OCI-LY7 (cell line): ENCODE results near the gene TMEM253. TPM values are rescaled to one million over a fixed set of nuclear protein-coding genes. Genes with fewer than 3 reads are reported as not detected.
A peak's percentile ranks its signal among the peaks of the same experiment; 100 is the strongest.

ENCODE experiments used
- BruUV-seq: library from RNA; stranded (reverse); fragments of 400-500 nt; replicated peaks from 2 replicates; lab custom pipeline; 2021; lab: Mats Ljungman, UMichigan
- CTCF ChIA-PET: fragments of 300-600 bp; sonication (Branson Sonifier 250); formaldehyde crosslinking; loops from one replicate; lab custom pipeline; 2022; ENCODE audit warnings: antibody characterized with exemption; ENCODE audit not compliant: unreplicated experiment; lab: Charles Lee
- POLR2A ChIA-PET: fragments of 300-600 bp; sonication (Branson Sonifier 250); formaldehyde crosslinking; loops from one replicate; lab custom pipeline; 2022; ENCODE audit warnings: antibody characterized with exemption; lab: Charles Lee
- DNase-seq: peaks from one replicate; pipeline ENCODE4 v3.0.0-alpha.2; 2015; ENCODE audit warnings: low spot score
- H2AFZ ChIP-seq: fragments of 200-600 bp; sonication (generic), shearing (Covaris generic); 2 replicates; pipeline ENCODE4 v1.6.1; 2014; ENCODE audit warnings: mild to moderate bottlenecking, antibody characterized with exemption, low read length, moderate library complexity
- H3K27ac ChIP-seq: fragments of 200-600 bp; sonication (generic); 2 replicates; pipeline ENCODE4 v1.5.1; 2014; ENCODE audit warnings: mixed run types, low read depth, mild to moderate bottlenecking, moderate library complexity, low read length, inconsistent platforms; ENCODE audit not compliant: poor library complexity, severe bottlenecking
- H3K36me3 ChIP-seq: fragments of 200-600 bp; sonication (generic); 2 replicates; pipeline ENCODE4 v1.6.1; 2014; ENCODE audit warnings: mild to moderate bottlenecking, antibody characterized with exemption, low read length, moderate library complexity, mixed read lengths; ENCODE audit not compliant: insufficient read depth
- H3K4me1 ChIP-seq: fragments of 200-600 bp; sonication (generic); 2 replicates; pipeline ENCODE4 v1.5.1; 2014; ENCODE audit warnings: mild to moderate bottlenecking, low read length; ENCODE audit not compliant: insufficient read depth, poor library complexity, severe bottlenecking
- H3K4me2 ChIP-seq: fragments of 200-600 bp; sonication (generic); 2 replicates; pipeline ENCODE4 v1.6.1; 2014; ENCODE audit warnings: mild to moderate bottlenecking, low read length
- H3K4me3 ChIP-seq: fragments of 200-600 bp; sonication (generic); 2 replicates; pipeline ENCODE4 v1.5.1; 2014; ENCODE audit warnings: mild to moderate bottlenecking, low read depth, low read length; ENCODE audit not compliant: poor library complexity, severe bottlenecking
- H3K79me2 ChIP-seq: fragments of 200-600 bp; sonication (generic); 2 replicates; pipeline ENCODE4 v1.6.1; 2016; ENCODE audit warnings: low read depth, mild to moderate bottlenecking, low read length, moderate library complexity, mixed read lengths; ENCODE audit not compliant: insufficient read depth
- H3K9me2 ChIP-seq: fragments of 200-600 bp; sonication (generic); 2 replicates; pipeline ENCODE4 v1.6.1; 2016; ENCODE audit warnings: mild to moderate bottlenecking, low read length, mixed read lengths; ENCODE audit not compliant: insufficient read depth
- H3K9me3 ChIP-seq: fragments of 200-600 bp; sonication (generic); 2 replicates; pipeline ENCODE4 v1.6.1; 2014; ENCODE audit warnings: mild to moderate bottlenecking, mixed run types, low read length, mixed read lengths
- H4K20me1 ChIP-seq: fragments of 200-600 bp; sonication (generic); 2 replicates; pipeline ENCODE4 v1.6.1; 2014; ENCODE audit warnings: mild to moderate bottlenecking, antibody characterized with exemption, low read length, moderate library complexity, mixed read lengths; ENCODE audit not compliant: insufficient read depth
- EZH2phosphoT487 ChIP-seq: fragments of 200-600 bp; sonication (generic); IDR thresholded peaks from 2 replicates; pipeline ENCODE4 v1.6.1; 2018; ENCODE audit warnings: low read depth, borderline replicate concordance, mild to moderate bottlenecking, mixed run types, antibody characterized with exemption, low read length, moderate library complexity, mixed read lengths
- intact Hi-C: fragments of 100-400 bp; cut with micrococcal nuclease; formaldehyde crosslinking; loops from one replicate; pipeline ENCODE4 v1.10.0; 2022; ENCODE audit not compliant: unreplicated experiment
- total RNA-seq, 2 experiments: library from RNA; depleted of rRNA in 1 of 2; stranded (reverse); fragments of >200 nt in 1 of 2; shearing (Covaris generic) in 1 of 2; gene quantifications; 2 replicates each; pipeline ENCODE4 v1.2.3, GENCODE V29; 2014 to 2022
- TF ChIP-seq, protein P1 (sequence below): fragments of 200-600 bp; sonication (generic); conservative IDR thresholded peaks from 2 replicates; pipeline ENCODE4 v1.5.1; 2014; ENCODE audit warnings: mild to moderate bottlenecking, antibody characterized with exemption, low read length, moderate library complexity, mixed read lengths

Gene TMEM253
- total RNA-seq, 2 experiments from 2014 or later: 0.88 TPM; not detected in 1

DNA sequence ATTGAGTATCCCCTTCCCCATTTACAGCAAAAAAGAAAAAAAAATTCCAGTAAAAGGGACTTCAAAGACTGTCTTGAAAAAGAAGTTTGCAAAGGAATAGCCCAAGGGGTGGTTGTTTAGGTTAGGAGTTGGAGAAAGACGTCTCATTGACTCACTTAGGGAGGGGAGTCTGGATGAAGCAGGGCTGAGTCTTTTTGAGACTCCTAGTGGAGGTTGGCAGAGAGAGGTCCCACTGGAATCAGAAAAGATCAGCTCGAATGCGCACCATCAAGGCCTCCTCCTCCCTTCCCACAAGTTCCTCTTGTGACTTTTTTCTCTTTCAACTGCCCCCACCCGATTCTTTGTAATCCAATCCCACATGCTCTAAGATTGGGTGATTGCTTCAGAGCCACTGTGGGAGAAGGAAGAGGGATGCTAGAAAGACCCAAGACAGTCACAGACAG is 28.8 kb upstream of the TMEM253 start:
- Histone ChIP-seq H3K27ac (peak overlapping the region; percentile 28), H3K79me2 (no peaks in the 10 kb centered on the region), H3K4me3 (peak overlapping the region; percentile 68), H2AFZ (peak overlapping the region; percentile 83), H3K9me2 (no peaks in the 10 kb centered on the region), H3K9me3 (no peaks in the 10 kb centered on the region), H4K20me1 (no peaks in the 10 kb centered on the region), H3K4me2 (peak overlapping the region; percentile 87), H3K4me1 (peaks cover 41% of the 10 kb centered on the region), H3K36me3 (no peaks in the 10 kb centered on the region)
- DNase-seq: no peak
- CTCF ChIA-PET: interaction anchor here (0.6 to 2.0 kb wide), 4 partner anchors 16 to 112 kb away, joined by 7 to 16 read pairs (median 9); no protein-coding TSS in a partner anchor
- TF ChIP-seq, protein P1, sequence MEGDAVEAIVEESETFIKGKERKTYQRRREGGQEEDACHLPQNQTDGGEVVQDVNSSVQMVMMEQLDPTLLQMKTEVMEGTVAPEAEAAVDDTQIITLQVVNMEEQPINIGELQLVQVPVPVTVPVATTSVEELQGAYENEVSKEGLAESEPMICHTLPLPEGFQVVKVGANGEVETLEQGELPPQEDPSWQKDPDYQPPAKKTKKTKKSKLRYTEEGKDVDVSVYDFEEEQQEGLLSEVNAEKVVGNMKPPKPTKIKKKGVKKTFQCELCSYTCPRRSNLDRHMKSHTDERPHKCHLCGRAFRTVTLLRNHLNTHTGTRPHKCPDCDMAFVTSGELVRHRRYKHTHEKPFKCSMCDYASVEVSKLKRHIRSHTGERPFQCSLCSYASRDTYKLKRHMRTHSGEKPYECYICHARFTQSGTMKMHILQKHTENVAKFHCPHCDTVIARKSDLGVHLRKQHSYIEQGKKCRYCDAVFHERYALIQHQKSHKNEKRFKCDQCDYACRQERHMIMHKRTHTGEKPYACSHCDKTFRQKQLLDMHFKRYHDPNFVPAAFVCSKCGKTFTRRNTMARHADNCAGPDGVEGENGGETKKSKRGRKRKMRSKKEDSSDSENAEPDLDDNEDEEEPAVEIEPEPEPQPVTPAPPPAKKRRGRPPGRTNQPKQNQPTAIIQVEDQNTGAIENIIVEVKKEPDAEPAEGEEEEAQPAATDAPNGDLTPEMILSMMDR: no peak
- no peak for TF ChIP-seq EZH2phosphoT487
- BruUV-seq: no TSS peak
- intact Hi-C loops: no loop called here
- POLR2A ChIA-PET: interaction anchor here (0.6 to 2.7 kb wide), 12 partner anchors 8 to 442 kb away, joined by 3 to 31 read pairs (median 6); partner anchors contain the start of gene ANG

DNA sequence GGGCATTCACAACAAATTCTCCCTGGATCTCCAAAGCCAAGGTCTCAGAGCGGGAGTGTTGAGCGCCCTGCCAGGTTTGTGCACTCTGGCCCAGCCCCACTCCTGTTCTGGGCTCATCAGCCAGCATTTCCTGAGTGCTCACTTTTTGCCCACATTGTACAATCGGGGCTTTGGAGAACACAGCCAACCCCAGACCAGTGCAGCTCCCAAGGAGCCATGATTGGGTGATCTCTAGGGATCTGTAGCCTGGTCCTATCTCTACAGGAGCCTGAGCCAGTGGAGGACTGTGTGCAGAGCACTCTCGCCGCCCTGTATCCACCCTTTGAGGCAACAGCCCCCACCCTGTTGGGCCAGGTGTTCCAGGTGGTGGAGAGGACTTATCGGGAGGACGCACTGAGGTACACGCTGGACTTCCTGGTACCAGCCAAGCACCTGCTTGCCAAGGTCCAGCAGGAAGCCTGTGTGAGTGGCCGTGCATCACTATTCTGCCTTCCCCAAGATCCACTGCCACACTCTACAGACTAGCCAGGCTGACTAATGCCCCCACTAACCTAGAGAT is 28.0 kb upstream of the TMEM253 start:
- H3K4me3 ChIP-seq: no peak overlapping the region
- POLR2A ChIA-PET: interaction anchor here (2.5 to 2.7 kb wide), 2 partner anchors 15 to 31 kb away, joined by 7 to 31 read pairs; no protein-coding TSS in a partner anchor
- H3K4me2 ChIP-seq: no peak overlapping the region
- peaks cover 41% of the 10 kb centered on the region for H3K4me1 ChIP-seq
- H3K36me3 ChIP-seq: no peaks in the 10 kb centered on the region
- no peaks in the 10 kb centered on the region for H4K20me1 ChIP-seq
- CTCF ChIA-PET: interaction anchor here (1.5 kb wide), 1 partner anchor 23 kb away, joined by 7 read pairs; no protein-coding TSS in a partner anchor
- TF ChIP-seq, protein P1: no peak
- no peak for TF ChIP-seq EZH2phosphoT487
- no TSS peak for BruUV-seq
- intact Hi-C loops: no loop called here
- DNase-seq: no peak
- H3K9me2 ChIP-seq: no peaks in the 10 kb centered on the region
- H3K9me3 ChIP-seq: no peaks in the 10 kb centered on the region
- no peaks in the 10 kb centered on the region for H3K79me2 ChIP-seq
- no peak overlapping the region for H3K27ac ChIP-seq
- no peak overlapping the region for H2AFZ ChIP-seq

DNA sequence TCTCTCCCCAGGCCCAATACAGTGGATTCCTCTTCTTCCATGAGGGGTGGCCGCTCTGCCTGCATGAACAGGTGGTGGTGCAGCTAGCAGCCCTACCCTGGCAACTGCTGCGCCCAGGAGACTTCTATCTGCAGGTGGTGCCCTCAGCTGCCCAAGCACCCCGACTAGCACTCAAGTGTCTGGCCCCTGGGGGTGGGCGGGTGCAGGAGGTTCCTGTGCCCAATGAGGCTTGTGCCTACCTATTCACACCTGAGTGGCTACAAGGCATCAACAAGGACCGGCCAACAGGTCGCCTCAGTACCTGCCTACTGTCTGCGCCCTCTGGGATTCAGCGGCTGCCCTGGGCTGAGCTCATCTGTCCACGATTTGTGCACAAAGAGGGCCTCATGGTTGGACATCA is 26.9 kb upstream of the TMEM253 start:
- H3K79me2 ChIP-seq: no peaks in the 10 kb centered on the region
- no peaks in the 10 kb centered on the region for H3K9me3 ChIP-seq
- BruUV-seq: no TSS peak
- H3K4me1 ChIP-seq: peaks cover 36% of the 10 kb centered on the region
- no peak overlapping the region for H3K4me3 ChIP-seq
- H4K20me1 ChIP-seq: no peaks in the 10 kb centered on the region
- no peak overlapping the region for H3K4me2 ChIP-seq
- DNase-seq: no peak
- ChIA-PET POLR2A (no interaction called here), CTCF (no interaction called here)
- intact Hi-C loops: no loop called here
- no peaks in the 10 kb centered on the region for H3K9me2 ChIP-seq
- no peaks in the 10 kb centered on the region for H3K36me3 ChIP-seq
- TF ChIP-seq, protein P1: no peak
- TF ChIP-seq EZH2phosphoT487: no peak
- H2AFZ ChIP-seq: no peak overlapping the region
- no peak overlapping the region for H3K27ac ChIP-seq
